Prostate gland (tissue), 2 donors: ENCODE results near the gene FKRP. TPM values are rescaled to one million over a fixed set of nuclear protein-coding genes. Genes with fewer than 3 reads are reported as not detected.
A peak's percentile ranks its signal among the peaks of the same experiment; 100 is the strongest.

Source experiments
- DNase-seq: peaks from one replicate; pipeline ENCODE4 v3.0.0-alpha.2; 2019; ENCODE audit warnings: low spot score
- H3K27ac ChIP-seq, 2 donors: fragments of 200-600 bp; sonication (generic); 2 replicates each; pipeline ENCODE4 v1.5.1; 2017 to 2019
- H3K27me3 ChIP-seq: fragments of 200-600 bp; sonication (generic); replicated peaks from 2 replicates; pipeline ENCODE4 v1.5.1; 2019; ENCODE audit not compliant: insufficient read depth
- H3K36me3 ChIP-seq, 2 donors: fragments of 200-600 bp; sonication (generic); 1 replicate in 1 of 2; 2 replicates in 1 of 2; pipeline versions ENCODE4 v1.5.1 to v1.8.1; 2017 to 2019
- H3K4me1 ChIP-seq: fragments of 200-600 bp; sonication (generic); replicated peaks from 2 replicates; pipeline ENCODE4 v1.5.1; 2019
- H3K4me3 ChIP-seq, 2 donors: fragments of 200-600 bp; sonication (generic); 2 replicates each; pipeline ENCODE4 v1.5.1; 2017 to 2019
- H3K9me3 ChIP-seq: fragments of 200-600 bp; sonication (generic); 2 replicates; pipeline ENCODE4 v1.5.1; 2017
- POLR2A ChIP-seq: fragments of 450-650 bp; IDR thresholded peaks from one replicate; pipeline ENCODE4 v1.6.1; 2016; ENCODE audit warnings: antibody characterized with exemption, mild to moderate bottlenecking
- POLR2AphosphoS5 ChIP-seq: sonication (generic); formaldehyde crosslinking; IDR thresholded peaks from one replicate; pipeline ENCODE4 v1.6.1; 2017; ENCODE audit warnings: antibody characterized with exemption
- WGBS: methylation state at CpG from one replicate; pipeline ENCODE4 v1.1.5; 2018; 5-methylcytosine and 5-hydroxymethylcytosine counted together
- intact Hi-C: fragments of 100-400 bp; cut with DNase I; formaldehyde crosslinking; loops from one replicate; pipeline ENCODE4 v1.14.2; 2022
- total RNA-seq, 2 donors: library from RNA; depleted of rRNA; stranded (reverse); fragments of >200 nt; gene quantifications; one replicate each; pipeline ENCODE4 v1.1.0, GENCODE V29; 2016
- TF ChIP-seq, protein P1 (sequence below), 4 experiments: fragments of 200-600 bp in 2 of 4; fragments of 450-650 bp in 2 of 4; sonication (generic) in 2 of 4; IDR thresholded peaks; 1 replicate in 3 of 4; 2 replicates in 1 of 4; pipeline ENCODE4 v1.5.1; 2016 to 2019; ENCODE audit warnings: antibody characterized with exemption in 4 of 4, mild to moderate bottlenecking in 2 of 4, moderate library complexity in 2 of 4

The FKRP gene
- total RNA-seq, 2 donors from 2014 or later: 15.2 to 32.0 TPM

DNA sequence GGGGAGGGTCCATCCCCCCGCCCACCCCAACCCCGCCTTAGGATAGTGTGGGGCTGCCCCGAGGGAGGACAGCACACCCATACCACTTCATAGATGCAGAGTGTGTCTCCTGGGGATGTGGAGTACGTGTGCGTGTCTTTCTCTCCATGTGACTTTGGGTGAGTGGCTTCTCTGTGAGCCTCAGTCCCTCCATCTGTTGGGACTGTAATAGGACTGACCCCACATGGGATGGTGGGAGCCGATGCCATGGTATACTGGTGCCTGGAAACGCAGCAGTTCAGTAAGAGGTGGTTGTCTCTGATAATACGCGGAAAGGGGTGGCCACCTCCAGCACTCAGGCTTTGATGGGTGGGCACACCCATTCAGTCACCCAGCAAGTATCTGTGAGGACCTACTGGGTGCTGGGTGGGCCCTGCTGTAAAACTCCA lies 28.1 kb upstream of the FKRP start:
- Histone ChIP-seq H3K27me3 (no peaks in the 10 kb centered on the region), H3K27ac (peak overlapping the region; percentile 95 to 97), H3K9me3 (no peaks in the 10 kb centered on the region), H3K4me3 (peak overlapping the region; percentile 63 to 94), H3K4me1 (no peaks in the 10 kb centered on the region), H3K36me3 (peaks cover 5 to 19% of the 10 kb centered on the region in 2 donors)
- 30% methylated on average over 9 of the region's 9 CpGs for WGBS
- DNase-seq: no peak
- intact Hi-C loops: no loop called here
- TF ChIP-seq POLR2A (no peak), POLR2AphosphoS5 (no peak)
- TF ChIP-seq, protein P1, sequence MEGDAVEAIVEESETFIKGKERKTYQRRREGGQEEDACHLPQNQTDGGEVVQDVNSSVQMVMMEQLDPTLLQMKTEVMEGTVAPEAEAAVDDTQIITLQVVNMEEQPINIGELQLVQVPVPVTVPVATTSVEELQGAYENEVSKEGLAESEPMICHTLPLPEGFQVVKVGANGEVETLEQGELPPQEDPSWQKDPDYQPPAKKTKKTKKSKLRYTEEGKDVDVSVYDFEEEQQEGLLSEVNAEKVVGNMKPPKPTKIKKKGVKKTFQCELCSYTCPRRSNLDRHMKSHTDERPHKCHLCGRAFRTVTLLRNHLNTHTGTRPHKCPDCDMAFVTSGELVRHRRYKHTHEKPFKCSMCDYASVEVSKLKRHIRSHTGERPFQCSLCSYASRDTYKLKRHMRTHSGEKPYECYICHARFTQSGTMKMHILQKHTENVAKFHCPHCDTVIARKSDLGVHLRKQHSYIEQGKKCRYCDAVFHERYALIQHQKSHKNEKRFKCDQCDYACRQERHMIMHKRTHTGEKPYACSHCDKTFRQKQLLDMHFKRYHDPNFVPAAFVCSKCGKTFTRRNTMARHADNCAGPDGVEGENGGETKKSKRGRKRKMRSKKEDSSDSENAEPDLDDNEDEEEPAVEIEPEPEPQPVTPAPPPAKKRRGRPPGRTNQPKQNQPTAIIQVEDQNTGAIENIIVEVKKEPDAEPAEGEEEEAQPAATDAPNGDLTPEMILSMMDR (IDR thresholded peaks at IDR 0.05): no peak

DNA sequence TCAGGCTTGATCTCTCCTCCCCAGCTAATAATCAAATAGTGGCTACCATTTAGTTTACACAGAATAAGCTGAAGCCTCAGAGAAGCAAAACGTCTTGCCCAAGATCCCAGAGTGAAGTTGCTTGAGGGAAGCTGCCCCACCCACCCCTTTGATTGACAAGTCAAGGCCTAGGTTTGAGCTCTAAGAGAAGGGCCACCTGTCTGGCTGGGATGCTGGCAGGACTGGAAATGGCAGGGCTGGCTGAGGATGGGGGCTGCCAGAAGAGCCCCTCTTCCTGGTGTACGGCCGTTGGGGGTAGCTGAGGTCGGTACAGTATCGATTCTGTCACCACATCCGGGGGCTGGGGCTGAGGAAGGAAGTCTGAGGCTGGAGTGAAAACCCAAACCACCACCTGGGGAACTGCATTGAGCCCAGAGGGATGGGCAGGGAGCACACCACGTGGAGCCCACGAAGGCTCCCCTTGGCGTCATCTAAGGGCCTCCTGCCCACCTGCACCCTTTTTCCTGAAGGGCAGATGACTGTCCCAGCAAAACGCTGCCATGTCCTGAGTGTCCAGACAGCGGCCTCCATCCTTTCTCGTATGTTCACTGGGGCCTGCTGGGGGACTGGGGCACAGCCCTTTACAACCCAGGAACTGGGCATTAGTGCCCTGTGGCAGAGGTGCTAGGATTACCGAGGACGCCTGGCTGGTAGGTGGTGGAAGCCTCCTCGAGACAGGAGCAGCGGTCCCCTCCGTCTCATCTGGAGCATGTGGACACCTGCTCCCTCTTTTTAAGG lies 27.5 kb upstream of the FKRP start:
- Histone ChIP-seq H3K4me1 (no peaks in the 10 kb centered on the region), H3K27me3 (no peaks in the 10 kb centered on the region), H3K9me3 (no peaks in the 10 kb centered on the region), H3K36me3 (peaks cover 5 to 19% of the 10 kb centered on the region in 2 donors), H3K4me3 (no peak overlapping the region), H3K27ac (peak overlapping the region; percentile 95 to 97)
- TF ChIP-seq, protein P1 (IDR thresholded peaks at IDR 0.05): no peak
- TF ChIP-seq POLR2A (no peak), POLR2AphosphoS5 (no peak)
- WGBS: 64% methylated on average over 17 of the region's 17 CpGs
- DNase-seq: no peak
- intact Hi-C loops: no loop called here

- H3K27ac ChIP-seq: no peak overlapping the region
- H3K4me3 ChIP-seq: no peak overlapping the region
- TF ChIP-seq POLR2A (no peak), POLR2AphosphoS5 (no peak)
- TF ChIP-seq, protein P1 (IDR thresholded peaks at IDR 0.05): no peak
- DNase-seq: no peak
- H3K36me3 ChIP-seq: peaks cover 5 to 19% of the 10 kb centered on the region in 2 donors
- WGBS: 77% methylated on average over 12 of the region's 15 CpGs
- no peaks in the 10 kb centered on the region for H3K9me3 ChIP-seq
- no peaks in the 10 kb centered on the region for H3K27me3 ChIP-seq
- no peaks in the 10 kb centered on the region for H3K4me1 ChIP-seq
- intact Hi-C loops: no loop called here
Observed at GRCh38 chr19:46718934-46719622, 26.8 kb upstream of the FKRP start.

GRCh38 chr19:46719629-46720502 lies 26.0 kb upstream of the FKRP start:
- 73% methylated on average over 25 of the region's 25 CpGs for WGBS
- no peaks in the 10 kb centered on the region for H3K27me3 ChIP-seq
- H3K27ac ChIP-seq: no peak overlapping the region
- H3K4me3 ChIP-seq: no peak overlapping the region
- TF ChIP-seq POLR2A (no peak), POLR2AphosphoS5 (no peak)
- TF ChIP-seq, protein P1 (IDR thresholded peaks at IDR 0.05): no peak
- intact Hi-C loops: no loop called here
- H3K4me1 ChIP-seq: no peaks in the 10 kb centered on the region
- DNase-seq: no peak
- H3K9me3 ChIP-seq: no peaks in the 10 kb centered on the region
- H3K36me3 ChIP-seq: peaks cover 12 to 19% of the 10 kb centered on the region in 2 donors
